ENCODE measurements around the gene SPINK8. TPM values are rescaled to one million over a fixed set of nuclear protein-coding genes. Genes with fewer than 3 reads are reported as not detected.

The SPINK8 gene
- polyA plus RNA-seq, 4 donors = not detected

- H3K36me3 ChIP-seq (ENCODE audit: control insufficient read depth in 3 of 3, insufficient read depth in 2 of 3, low read depth in 1 of 3, low read length in 3 of 3) = no peaks in the 10 kb centered on the region
- no peak for FAIRE-seq
- H3K9me3 ChIP-seq (ENCODE audit: control insufficient read depth in 2 of 2, insufficient read depth in 1 of 2, low read depth in 1 of 2, low read length in 1 of 2) = no peaks in the 10 kb centered on the region
- 90 to 94% (median 91%) methylated on average over 4 of the region's 4 CpGs for WGBS, 3 donors
- DNase-seq = no peak
- H3K4me1 ChIP-seq (ENCODE audit: control insufficient read depth in 3 of 3, insufficient read depth in 2 of 3, low read depth in 1 of 3, low read length in 2 of 3) = no peaks in the 10 kb centered on the region
- H3K4me3 ChIP-seq (ENCODE audit: low read depth in 1 of 3, low read length in 3 of 3) = no peak overlapping the region
- no peak overlapping the region for H3K27ac ChIP-seq (ENCODE audit: low read depth in 1 of 3, low read length in 2 of 3)
- no peaks in the 10 kb centered on the region for H3K27me3 ChIP-seq (ENCODE audit: control insufficient read depth in 3 of 3, insufficient read depth in 3 of 3, low read length in 3 of 3)
Observed at GRCh38 chr3:48280881-48281280, 52.6 kb downstream of the SPINK8 start.

DNA sequence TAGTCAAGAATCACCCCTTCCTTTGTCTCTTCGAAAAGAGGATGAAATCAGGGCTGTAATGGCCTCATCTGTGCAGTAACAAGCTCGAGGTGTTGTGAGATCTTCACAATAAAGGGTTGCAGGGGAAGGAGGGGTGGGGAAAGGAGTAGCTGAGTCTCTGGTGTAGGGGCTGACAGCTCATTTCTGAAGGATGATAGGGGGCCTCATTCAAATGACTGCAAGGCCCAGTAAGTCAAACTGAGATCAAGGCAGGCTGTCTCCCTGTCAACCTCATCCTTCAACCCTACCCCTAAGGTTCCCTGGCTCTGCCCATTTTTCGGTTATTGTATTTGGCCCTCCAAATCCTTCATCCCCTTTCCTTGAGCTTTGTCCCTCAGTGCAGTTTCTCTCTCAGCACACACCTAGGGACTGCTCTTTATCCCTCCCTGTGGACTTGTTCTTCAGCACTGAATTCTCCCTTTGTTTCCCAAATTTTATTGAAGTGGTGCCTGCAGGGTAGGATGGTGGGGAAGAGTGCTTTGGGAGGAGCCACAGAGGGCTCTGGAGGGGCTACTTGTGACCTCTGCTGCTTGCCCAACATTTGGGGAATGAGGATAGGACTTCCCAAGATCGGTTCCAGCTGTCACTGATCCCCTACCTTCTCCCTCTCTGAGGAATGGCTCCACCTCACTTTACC lies 54.4 kb downstream of the SPINK8 start:
- no peak overlapping the region for H3K27ac ChIP-seq (ENCODE audit: low read depth in 1 of 3, low read length in 2 of 3)
- no peaks in the 10 kb centered on the region for H3K27me3 ChIP-seq (ENCODE audit: control insufficient read depth in 3 of 3, insufficient read depth in 3 of 3, low read length in 3 of 3)
- no peaks in the 10 kb centered on the region for H3K4me1 ChIP-seq (ENCODE audit: control insufficient read depth in 3 of 3, insufficient read depth in 2 of 3, low read depth in 1 of 3, low read length in 2 of 3)
- DNase-seq = no peak
- no peaks in the 10 kb centered on the region for H3K36me3 ChIP-seq (ENCODE audit: control insufficient read depth in 3 of 3, insufficient read depth in 2 of 3, low read depth in 1 of 3, low read length in 3 of 3)
- FAIRE-seq = no peak
- 54 to 75% (median 75%) methylated on average over 4 of the region's 4 CpGs for WGBS, 3 donors
- H3K9me3 ChIP-seq (ENCODE audit: control insufficient read depth in 2 of 2, insufficient read depth in 1 of 2, low read depth in 1 of 2, low read length in 1 of 2) = no peaks in the 10 kb centered on the region
- H3K4me3 ChIP-seq (ENCODE audit: low read depth in 1 of 3, low read length in 3 of 3) = no peak overlapping the region

GRCh38 chr3:48276911-48277641 lies 56.4 kb downstream of the SPINK8 start:
- Histone ChIP-seq H3K27ac (ENCODE audit: low read depth in 1 of 3, low read length in 2 of 3) (no peak overlapping the region), H3K4me3 (ENCODE audit: low read depth in 1 of 3, low read length in 3 of 3) (no peak overlapping the region), H3K9me3 (ENCODE audit: control insufficient read depth in 2 of 2, insufficient read depth in 1 of 2, low read depth in 1 of 2, low read length in 1 of 2) (peaks cover 0 to 3% of the 10 kb centered on the region in 2 donors), H3K27me3 (ENCODE audit: control insufficient read depth in 3 of 3, insufficient read depth in 3 of 3, low read length in 3 of 3) (peaks cover 0 to 5% (median 0%) of the 10 kb centered on the region in 3 donors), H3K4me1 (ENCODE audit: control insufficient read depth in 3 of 3, insufficient read depth in 2 of 3, low read depth in 1 of 3, low read length in 2 of 3) (no peaks in the 10 kb centered on the region), H3K36me3 (ENCODE audit: control insufficient read depth in 3 of 3, insufficient read depth in 2 of 3, low read depth in 1 of 3, low read length in 3 of 3) (no peaks in the 10 kb centered on the region)
- DNase-seq (no peak), FAIRE-seq (no peak)
- 94 to 98% (median 94%) methylated on average over 7 of the region's 7 CpGs for WGBS, 3 donors

GRCh38 chr3:48275287-48276027 lies 58.0 kb downstream of the SPINK8 start:
- 45 to 65% (median 47%) methylated on average over 8 of the region's 8 CpGs for WGBS, 3 donors
- no peak overlapping the region for H3K27ac ChIP-seq (ENCODE audit: low read depth in 1 of 3, low read length in 2 of 3)
- H3K4me3 ChIP-seq (ENCODE audit: low read depth in 1 of 3, low read length in 3 of 3) = no peak overlapping the region
- no peaks in the 10 kb centered on the region for H3K4me1 ChIP-seq (ENCODE audit: control insufficient read depth in 3 of 3, insufficient read depth in 2 of 3, low read depth in 1 of 3, low read length in 2 of 3)
- peaks cover 0 to 5% (median 0%) of the 10 kb centered on the region in 3 donors for H3K27me3 ChIP-seq (ENCODE audit: control insufficient read depth in 3 of 3, insufficient read depth in 3 of 3, low read length in 3 of 3)
- H3K36me3 ChIP-seq (ENCODE audit: control insufficient read depth in 3 of 3, insufficient read depth in 2 of 3, low read depth in 1 of 3, low read length in 3 of 3) = no peaks in the 10 kb centered on the region
- H3K9me3 ChIP-seq (ENCODE audit: control insufficient read depth in 2 of 2, insufficient read depth in 1 of 2, low read depth in 1 of 2, low read length in 1 of 2) = peaks cover 0 to 3% of the 10 kb centered on the region in 2 donors
- no peak for DNase-seq
- FAIRE-seq = no peak

DNA sequence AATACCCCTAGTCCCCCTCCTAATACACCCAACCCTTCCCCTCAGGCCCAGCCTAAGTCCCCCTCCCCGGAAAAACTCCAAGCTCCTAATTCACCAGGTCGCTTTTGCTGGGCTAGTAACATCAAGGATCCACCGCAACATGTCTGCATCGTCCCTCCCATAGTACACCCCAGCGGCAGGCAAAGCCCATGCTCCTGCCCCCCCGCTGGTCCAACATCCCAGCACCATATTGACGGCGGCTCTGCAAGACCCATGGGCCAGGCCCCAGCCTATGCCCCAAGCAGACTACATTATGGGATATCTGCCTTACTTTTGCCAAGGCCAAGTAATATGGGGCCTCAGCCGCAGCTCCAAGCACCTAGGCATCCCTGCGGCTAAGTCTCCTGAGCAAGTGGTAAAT lies 59.0 kb downstream of the SPINK8 start:
- H3K4me1 ChIP-seq (ENCODE audit: control insufficient read depth in 3 of 3, insufficient read depth in 2 of 3, low read depth in 1 of 3, low read length in 2 of 3) = peaks cover 0 to 3% (median 0%) of the 10 kb centered on the region in 3 donors
- no peak for FAIRE-seq
- no peak overlapping the region for H3K27ac ChIP-seq (ENCODE audit: low read depth in 1 of 3, low read length in 2 of 3)
- no peak overlapping the region for H3K4me3 ChIP-seq (ENCODE audit: low read depth in 1 of 3, low read length in 3 of 3)
- peaks cover 0 to 5% (median 0%) of the 10 kb centered on the region in 3 donors for H3K27me3 ChIP-seq (ENCODE audit: control insufficient read depth in 3 of 3, insufficient read depth in 3 of 3, low read length in 3 of 3)
- no peak for DNase-seq
- H3K36me3 ChIP-seq (ENCODE audit: control insufficient read depth in 3 of 3, insufficient read depth in 2 of 3, low read depth in 1 of 3, low read length in 3 of 3) = no peaks in the 10 kb centered on the region
- H3K9me3 ChIP-seq (ENCODE audit: control insufficient read depth in 2 of 2, insufficient read depth in 1 of 2, low read depth in 1 of 2, low read length in 1 of 2) = peaks cover 0 to 3% of the 10 kb centered on the region in 2 donors
- 90 to 93% (median 92%) methylated on average over 10 of the region's 10 CpGs for WGBS, 3 donors

- Histone ChIP-seq H3K27ac (ENCODE audit: low read depth in 1 of 3, low read length in 2 of 3) (no peak overlapping the region), H3K36me3 (ENCODE audit: control insufficient read depth in 3 of 3, insufficient read depth in 2 of 3, low read depth in 1 of 3, low read length in 3 of 3) (no peaks in the 10 kb centered on the region), H3K9me3 (ENCODE audit: control insufficient read depth in 2 of 2, insufficient read depth in 1 of 2, low read depth in 1 of 2, low read length in 1 of 2) (peaks cover 0 to 3% of the 10 kb centered on the region in 2 donors), H3K4me3 (ENCODE audit: low read depth in 1 of 3, low read length in 3 of 3) (no peak overlapping the region), H3K4me1 (ENCODE audit: control insufficient read depth in 3 of 3, insufficient read depth in 2 of 3, low read depth in 1 of 3, low read length in 2 of 3) (peaks cover 0 to 7% (median 1%) of the 10 kb centered on the region in 3 donors), H3K27me3 (ENCODE audit: control insufficient read depth in 3 of 3, insufficient read depth in 3 of 3, low read length in 3 of 3) (peaks cover 0 to 5% (median 0%) of the 10 kb centered on the region in 3 donors)
- DNase-seq (peak; percentile 70 to 76), FAIRE-seq (no peak)
- 9 to 14% (median 11%) methylated on average over 9 of the region's 9 CpGs for WGBS, 3 donors
Observed at GRCh38 chr3:48273594-48274211, 59.8 kb downstream of the SPINK8 start.

DNA sequence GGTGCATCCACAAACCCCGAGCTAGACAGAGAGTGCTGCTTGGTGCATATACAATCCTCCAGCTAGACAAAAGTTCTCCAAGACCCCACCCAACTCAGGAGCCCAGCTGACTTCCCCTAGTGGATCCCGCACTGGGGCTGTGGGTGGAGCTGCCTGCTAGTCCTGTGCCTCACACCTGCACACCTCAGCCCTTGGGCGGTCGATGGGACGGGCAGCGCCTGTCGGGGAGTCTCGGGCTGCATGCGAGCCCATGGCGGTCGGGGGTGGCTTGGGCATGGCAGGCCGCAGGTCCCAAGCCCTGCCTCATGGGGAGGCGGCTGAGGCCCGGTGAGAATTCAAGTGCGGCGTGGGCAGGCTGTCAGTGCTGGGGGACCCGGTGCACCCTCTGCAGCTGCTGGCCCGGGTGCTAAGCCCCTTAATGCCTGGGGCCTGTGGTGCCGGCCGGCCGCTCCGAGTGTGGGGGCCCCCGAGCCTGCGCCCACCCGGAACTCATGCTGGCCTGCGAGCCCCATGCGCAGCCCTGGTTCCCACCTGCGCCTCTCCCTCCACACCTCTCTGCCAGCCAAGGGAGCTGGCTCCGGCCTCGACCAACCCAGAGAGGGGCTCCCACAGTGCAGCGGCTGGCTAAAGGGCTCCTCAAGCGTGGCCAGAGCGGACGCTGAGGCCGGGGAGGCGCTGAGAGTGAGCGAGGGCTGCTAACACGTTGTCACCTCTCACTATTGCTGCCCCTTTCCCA lies 61.5 kb downstream of the SPINK8 start:
- DNase-seq = no peak
- FAIRE-seq = no peak
- Histone ChIP-seq H3K27me3 (ENCODE audit: control insufficient read depth in 3 of 3, insufficient read depth in 3 of 3, low read length in 3 of 3) (peaks cover 0 to 5% (median 0%) of the 10 kb centered on the region in 3 donors), H3K27ac (ENCODE audit: low read depth in 1 of 3, low read length in 2 of 3) (no peak overlapping the region), H3K9me3 (ENCODE audit: control insufficient read depth in 2 of 2, insufficient read depth in 1 of 2, low read depth in 1 of 2, low read length in 1 of 2) (peaks cover 0 to 3% of the 10 kb centered on the region in 2 donors), H3K4me1 (ENCODE audit: control insufficient read depth in 3 of 3, insufficient read depth in 2 of 3, low read depth in 1 of 3, low read length in 2 of 3) (peaks cover 0 to 20% (median 4%) of the 10 kb centered on the region in 3 donors), H3K36me3 (ENCODE audit: control insufficient read depth in 3 of 3, insufficient read depth in 2 of 3, low read depth in 1 of 3, low read length in 3 of 3) (no peaks in the 10 kb centered on the region), H3K4me3 (ENCODE audit: low read depth in 1 of 3, low read length in 3 of 3) (no peak overlapping the region)
- 93 to 96% (median 95%) methylated on average over 25 to 38 of the region's 38 CpGs for WGBS, 3 donors

All from small intestine (tissue), 7 donors.